Measurements from ENCODE around the gene H2BK1.

- TF ChIP-seq ZBTB49 (CRISPR knock-in tag; IDR thresholded peaks at IDR 0.05; ENCODE audit: borderline replicate concordance): no peak
- no peak for TF ChIP-seq TCF12 (IDR thresholded peaks at IDR 0.05)
- no peak for TF ChIP-seq TCF12 (CRISPR knock-in tag; IDR thresholded peaks at IDR 0.05)
- no peak for TF ChIP-seq ZBTB7A (CRISPR knock-in tag; IDR thresholded peaks at IDR 0.05)
- TF ChIP-seq, protein P1, sequence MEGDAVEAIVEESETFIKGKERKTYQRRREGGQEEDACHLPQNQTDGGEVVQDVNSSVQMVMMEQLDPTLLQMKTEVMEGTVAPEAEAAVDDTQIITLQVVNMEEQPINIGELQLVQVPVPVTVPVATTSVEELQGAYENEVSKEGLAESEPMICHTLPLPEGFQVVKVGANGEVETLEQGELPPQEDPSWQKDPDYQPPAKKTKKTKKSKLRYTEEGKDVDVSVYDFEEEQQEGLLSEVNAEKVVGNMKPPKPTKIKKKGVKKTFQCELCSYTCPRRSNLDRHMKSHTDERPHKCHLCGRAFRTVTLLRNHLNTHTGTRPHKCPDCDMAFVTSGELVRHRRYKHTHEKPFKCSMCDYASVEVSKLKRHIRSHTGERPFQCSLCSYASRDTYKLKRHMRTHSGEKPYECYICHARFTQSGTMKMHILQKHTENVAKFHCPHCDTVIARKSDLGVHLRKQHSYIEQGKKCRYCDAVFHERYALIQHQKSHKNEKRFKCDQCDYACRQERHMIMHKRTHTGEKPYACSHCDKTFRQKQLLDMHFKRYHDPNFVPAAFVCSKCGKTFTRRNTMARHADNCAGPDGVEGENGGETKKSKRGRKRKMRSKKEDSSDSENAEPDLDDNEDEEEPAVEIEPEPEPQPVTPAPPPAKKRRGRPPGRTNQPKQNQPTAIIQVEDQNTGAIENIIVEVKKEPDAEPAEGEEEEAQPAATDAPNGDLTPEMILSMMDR (CRISPR knock-in tag; IDR thresholded peaks at IDR 0.05): peak; percentile 66
- TF ChIP-seq STAT6 (CRISPR knock-in tag; IDR thresholded peaks at IDR 0.05; ENCODE audit: borderline replicate concordance): no peak
- no peak for TF ChIP-seq JUN (CRISPR knock-in tag; IDR thresholded peaks at IDR 0.05)
- TF ChIP-seq SKIL (CRISPR knock-in tag; IDR thresholded peaks at IDR 0.05; ENCODE audit: borderline replicate concordance): no peak
- TF ChIP-seq MYC (CRISPR knock-in tag; IDR thresholded peaks at IDR 0.05; ENCODE audit: borderline replicate concordance): no peak
- no peak for TF ChIP-seq KLF16 (CRISPR knock-in tag; IDR thresholded peaks at IDR 0.05)
- no peak for TF ChIP-seq ZMAT3 (CRISPR knock-in tag; conservative IDR thresholded peaks at IDR 0.05)
- no peak for TF ChIP-seq ZSCAN25 (CRISPR knock-in tag; IDR thresholded peaks at IDR 0.05)
- no peak for TF ChIP-seq MTF1 (CRISPR knock-in tag; IDR thresholded peaks at IDR 0.05)
Measured at GRCh38 chr7:151244196-151244840, 34.0 kb upstream of the H2BK1 start.
